SW480 (cell line): ENCODE data around the gene WDHD1.
"Not testable (repeated sequence)": the region's sequence is repeated elsewhere in the genome, so short reads cannot be mapped to it uniquely, and the experiment has no call there.

Experiments
- DNase-seq: peaks from one replicate; pipeline ENCODE4 v3.0.0-alpha.2; 2016; ENCODE audit warnings: low spot score

WDHD1 gene

DNA sequence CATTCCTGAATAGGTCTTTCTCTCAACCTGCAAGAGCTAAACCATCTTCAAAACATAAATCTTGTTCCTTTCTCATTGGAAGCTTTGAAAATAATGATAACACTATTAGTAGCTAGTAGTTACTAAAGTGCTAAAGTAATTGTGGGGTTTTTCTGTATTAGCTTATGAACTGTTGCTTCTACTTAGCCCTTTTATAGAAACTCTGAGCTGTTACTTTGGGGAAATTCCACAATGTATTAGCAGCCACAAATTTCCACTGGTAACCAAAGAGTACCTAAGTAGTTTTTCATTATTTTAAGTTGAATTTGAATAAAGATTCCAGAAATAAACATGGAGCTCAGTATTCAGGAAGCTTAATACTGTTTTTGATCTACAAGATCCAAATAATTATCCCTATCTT is 18.2 kb upstream of the WDHD1 start:
- DNase-seq, result no peak

DNA sequence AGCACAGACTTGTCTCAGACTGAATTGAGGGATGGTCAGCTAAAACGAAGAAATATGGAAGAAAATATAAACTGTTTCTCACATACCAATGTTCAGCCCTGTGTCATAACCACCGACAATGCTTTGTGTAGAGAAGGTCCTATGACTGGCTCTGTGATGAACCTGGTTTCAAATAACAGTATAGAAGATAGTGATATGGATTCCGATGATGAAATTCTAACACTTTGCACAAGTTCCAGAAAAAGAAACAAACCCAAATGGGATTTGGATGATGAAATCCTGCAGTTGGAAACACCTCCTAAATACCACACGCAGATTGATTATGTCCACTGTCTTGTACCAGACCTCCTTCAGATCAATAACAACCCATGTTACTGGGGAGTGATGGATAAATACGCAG is 16.6 kb upstream of the WDHD1 start:
- no peak for DNase-seq

DNA sequence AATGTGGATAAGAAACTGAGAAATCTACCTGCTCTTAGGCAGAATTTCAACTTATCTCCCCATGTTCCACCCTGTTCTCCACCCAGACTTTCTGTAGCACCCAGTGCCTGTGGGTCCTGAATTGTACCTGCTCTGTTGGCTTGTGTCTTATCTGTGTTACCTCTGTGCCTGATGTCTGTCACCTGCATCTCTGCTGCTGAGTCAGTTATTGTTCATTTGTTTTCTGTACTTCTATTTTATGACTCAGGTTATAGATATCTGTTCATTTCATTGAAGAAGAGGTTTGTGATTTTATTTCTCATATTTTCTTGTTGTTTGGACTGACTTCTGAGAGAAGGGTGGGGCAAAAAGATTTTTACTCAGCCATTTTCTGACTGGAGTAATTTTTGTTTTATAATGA is 11.8 kb upstream of the WDHD1 start:
- DNase-seq, result no peak

DNA sequence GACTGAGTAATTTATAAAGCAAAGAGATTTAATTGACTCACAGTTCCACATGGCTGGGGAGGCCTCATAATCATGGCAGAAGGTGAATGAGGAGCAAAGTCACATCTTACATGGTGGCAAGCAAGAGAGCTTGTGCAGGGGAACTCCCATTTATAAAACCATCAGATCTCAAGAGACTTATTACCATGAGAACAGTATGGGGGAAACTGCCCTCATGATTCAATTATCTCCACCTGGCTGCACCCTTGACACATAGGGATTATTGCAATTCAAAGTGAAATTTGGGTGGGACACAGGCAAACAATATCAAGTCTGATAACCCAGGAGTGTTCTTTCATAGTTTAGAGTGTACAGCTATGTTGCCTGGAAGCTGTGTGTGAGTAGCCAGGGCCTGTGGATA is 11.1 kb upstream of the WDHD1 start:
- not testable (repeated sequence) for DNase-seq

DNA sequence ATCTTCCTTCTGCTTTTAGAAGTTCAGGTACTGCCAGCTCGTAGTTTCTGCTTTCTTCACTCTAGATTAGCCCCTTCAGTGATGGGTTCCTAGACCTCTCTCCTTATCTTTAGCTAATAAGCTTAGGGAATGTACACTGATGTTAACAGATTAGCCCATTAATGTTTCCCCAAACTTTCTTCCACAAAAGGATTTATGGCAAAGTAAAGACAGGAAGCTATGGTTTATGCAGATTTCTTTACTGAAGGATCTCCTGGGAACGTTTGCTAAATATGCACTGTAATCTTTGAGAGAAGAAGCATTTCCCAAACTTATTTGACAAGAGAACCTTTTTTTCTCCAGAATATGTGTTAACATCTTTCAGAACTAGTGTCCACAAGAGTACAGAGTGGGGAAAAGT is 4.3 kb upstream of the WDHD1 start:
- no peak for DNase-seq

DNA sequence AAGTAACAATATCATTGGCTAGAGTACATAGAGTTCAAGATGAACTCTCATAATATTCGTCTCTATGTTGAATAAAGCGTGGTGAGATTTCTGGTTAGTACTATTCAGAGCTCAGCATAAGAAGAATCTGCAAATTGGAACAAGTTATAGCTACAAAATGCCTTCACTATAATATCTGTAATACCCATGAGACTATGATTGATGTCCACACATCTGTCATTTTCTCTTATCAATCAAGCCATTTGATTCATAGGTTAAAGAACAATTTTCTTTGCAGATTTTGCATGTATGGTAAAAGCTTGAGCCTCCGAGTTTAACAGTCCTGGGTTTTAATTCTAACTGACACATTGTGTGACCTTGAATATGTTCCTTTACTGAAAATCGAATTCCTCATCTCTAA is 1.6 kb upstream of the WDHD1 start:
- no peak for DNase-seq

DNA sequence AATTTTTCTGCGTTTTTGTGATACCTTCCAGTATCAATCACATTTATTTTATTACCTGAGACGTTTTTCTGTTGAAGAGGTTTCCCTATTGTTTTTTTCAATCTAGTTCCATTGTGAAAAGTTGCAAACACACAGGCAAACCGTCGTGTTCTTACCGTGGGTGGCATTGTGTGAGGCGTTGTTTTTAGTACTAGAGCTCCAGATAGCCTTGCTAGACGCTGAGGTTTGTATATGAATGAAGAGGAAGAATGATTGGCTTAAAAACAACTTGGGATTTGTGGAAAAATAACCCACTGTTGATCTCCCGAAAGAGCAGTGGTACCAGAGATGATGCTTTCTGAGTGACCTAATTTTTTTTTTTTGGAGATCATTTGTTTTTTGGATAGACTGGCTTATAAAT is 1.2 kb upstream of the WDHD1 start:
- no peak for DNase-seq

DNA sequence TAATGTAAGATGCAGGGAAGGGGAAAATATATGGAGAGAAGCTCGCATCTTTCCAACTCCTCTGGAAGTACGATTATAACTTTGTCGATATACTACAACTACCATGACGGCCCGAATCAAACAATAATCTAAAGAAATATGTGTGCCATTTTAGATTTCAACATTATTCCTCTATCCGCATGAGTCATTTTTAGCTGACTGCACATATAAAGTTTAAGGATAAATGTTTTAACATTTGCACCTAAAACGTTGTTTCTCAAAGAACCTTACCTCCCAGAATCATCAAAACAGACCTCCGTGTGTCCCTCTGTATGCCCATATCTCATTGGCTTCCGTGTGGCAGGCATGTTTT is 482 bp downstream of the WDHD1 start:
- no peak for DNase-seq

DNA sequence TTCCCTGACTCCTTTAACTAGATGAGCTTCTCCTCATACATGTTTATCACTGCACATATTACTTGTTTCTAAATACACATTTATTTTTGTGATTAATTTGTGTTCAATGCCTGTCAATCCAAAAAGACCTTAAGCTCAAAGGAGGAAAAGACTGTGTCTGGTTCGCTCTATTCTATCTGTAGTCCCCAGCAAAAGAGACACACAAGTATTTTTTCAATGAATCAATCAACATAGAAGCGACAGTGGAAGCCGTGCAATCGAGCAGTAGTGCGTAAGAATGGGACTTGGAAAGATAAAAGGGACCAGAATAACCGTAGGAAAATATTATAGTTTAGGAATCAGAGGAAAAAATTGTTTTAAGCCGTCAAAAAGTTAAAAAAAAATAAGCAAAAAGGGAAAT is 951 bp downstream of the WDHD1 start:
- DNase-seq, result no peak

DNA sequence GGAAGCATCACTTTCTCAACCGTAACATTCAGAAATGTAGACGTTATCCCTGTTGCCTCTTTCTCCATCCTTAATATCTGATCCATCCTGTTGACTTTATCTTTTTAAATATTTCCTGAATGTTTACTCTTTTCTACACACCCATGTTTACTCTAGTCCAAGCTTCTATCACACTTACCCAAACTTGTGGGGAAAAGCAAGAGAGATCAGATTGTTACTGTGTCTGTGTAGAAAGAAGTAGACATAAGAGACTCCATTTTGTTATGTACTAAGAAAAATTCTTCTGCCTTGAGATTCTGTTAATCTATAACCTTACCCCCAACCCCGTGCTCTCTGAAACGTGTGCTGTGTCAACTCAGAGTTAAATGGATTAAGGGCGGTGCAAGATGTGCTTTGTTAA is 2.5 kb downstream of the WDHD1 start:
- DNase-seq, result not testable (repeated sequence)

DNA sequence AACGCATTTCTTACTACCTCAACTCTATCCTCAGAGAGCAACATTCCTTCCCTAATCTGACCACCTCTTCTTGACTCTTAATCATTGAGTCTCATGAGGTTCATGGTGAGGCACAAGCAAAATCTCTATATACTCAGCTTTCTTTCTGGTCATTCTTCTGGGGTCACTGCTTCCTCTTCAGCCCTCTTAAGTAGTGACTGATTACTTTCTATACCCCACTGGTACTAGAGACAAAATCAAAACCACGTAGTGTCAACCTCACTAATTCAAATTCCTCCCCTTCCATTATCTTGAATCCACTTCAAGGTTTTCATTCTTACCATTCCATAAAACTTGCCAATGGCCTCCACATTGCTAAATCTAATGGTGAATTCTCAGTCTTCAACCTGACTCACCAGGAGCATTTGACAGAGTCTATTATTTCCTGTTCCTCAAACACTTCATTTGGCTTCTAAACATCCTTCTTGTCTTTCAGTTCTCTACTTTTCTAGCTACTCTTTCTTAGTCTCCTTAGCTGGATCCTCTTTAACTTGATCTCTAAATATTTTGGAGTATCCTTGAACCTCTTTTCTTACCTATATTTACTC is 6.8 kb downstream of the WDHD1 start:
- DNase-seq, result no peak

DNA sequence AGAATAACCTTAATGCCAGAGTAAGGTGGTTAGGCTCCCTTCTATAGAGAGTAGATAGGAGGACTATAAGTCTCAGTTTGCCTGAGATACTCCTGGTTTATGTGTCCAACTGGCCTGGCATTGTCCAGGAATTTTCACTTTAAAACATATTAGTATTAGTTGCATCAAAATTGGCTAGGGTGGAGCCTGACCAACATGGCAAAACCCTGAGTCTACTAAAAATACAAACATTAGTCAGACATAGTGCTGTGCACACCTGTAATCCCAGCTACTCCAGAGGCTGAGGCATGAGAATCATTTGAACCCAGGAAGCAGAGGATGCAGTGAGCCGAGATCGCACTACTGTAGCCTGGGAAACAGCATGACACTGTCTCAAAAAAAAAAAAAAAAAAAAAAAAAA is 11.9 kb downstream of the WDHD1 start:
- no peak for DNase-seq

DNA sequence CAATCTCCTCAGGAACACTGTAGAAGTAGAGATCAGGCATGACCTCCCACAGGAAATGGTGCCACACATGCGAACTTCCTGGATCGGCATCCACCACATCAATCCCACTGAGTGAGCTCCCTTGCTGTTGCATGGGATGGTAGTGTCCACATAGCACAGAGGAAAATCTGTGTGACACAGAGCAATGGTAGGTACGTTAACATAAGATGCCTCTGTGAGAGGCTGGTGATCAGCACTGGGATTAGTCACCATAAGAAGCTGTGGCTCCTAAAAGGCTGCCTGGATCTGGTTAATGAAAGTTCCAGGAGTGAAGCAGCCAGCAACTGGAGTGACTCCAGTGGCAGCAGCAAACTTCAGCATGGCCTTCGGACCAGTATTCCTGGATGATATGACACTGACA is 21.8 kb downstream of the WDHD1 start:
- DNase-seq, result no peak

DNA sequence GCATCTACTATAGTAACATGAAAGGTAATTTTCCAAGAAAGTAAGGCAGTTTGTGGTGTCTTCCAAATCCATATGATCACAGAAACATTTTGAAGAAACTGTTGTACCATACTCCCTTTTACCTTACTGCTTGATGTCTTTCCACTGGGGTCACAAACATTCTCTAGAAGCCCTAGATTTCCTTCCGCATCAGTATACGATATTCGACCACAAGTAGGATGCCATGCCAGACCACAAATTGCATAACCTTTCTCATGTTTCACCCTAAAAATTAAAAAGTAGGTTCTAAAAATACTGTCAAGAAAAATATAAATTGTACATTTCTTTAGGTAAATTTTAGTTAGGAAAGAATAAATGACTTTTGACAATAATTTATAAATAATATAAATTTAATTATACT is 26.5 kb downstream of the WDHD1 start:
- DNase-seq, result no peak

DNA sequence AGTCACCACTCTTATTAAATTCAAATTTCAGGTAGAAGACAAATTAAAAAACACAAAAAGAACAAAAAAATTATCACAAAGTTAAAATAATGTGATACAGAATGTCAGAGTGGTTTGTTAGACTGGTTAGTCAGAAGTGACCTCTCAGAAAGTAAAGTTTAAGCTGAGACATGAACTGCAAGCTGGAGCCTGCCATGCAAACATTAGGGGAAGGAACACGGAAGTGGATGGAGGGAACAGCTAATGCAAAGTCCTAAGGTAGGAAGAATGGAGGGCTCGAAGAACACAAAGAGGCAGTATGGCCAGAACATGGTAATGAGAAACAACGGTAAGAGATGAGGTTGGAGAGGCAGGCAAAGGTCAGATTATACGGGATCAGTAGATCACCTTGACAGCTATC is 41.7 kb downstream of the WDHD1 start:
- no peak for DNase-seq

DNA sequence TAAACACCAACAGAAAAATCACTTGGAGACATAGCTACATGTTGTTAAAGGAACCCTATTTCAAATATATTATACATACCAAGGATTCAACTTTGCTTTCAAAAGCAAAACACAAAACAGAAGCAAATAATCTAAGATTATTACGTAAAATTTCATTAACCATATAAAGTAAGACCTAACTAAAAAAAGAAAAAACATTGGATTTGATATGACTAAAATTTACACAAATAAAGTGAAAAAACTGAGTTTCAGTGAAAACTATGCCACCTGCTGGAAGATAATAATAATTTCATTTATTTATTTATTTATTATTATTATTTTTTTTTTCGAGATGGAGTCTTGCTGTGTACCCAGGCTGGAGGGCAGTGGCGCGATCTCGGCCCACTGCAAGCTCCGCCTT is 45.2 kb downstream of the WDHD1 start:
- DNase-seq, result no peak

DNA sequence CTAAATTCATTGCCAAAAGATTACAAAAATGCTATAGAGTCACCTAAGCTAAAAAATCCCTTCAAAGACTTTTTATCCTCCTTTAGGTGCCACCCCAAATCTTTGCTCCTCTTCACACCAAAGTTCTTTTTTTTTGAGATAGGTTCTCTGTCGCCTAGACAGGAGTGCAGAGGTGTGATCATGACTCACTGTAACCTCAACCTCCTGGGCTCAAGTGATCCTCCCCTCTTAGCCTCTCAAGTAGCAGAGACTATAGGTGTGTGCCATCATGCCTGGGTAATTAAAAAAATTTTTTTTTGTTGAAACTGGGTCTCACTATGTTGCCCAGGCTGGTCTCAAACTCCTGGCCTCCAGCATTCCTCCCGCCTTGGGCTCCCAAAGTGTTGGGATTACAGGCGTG is 47.9 kb downstream of the WDHD1 start:
- DNase-seq, result no peak

DNA sequence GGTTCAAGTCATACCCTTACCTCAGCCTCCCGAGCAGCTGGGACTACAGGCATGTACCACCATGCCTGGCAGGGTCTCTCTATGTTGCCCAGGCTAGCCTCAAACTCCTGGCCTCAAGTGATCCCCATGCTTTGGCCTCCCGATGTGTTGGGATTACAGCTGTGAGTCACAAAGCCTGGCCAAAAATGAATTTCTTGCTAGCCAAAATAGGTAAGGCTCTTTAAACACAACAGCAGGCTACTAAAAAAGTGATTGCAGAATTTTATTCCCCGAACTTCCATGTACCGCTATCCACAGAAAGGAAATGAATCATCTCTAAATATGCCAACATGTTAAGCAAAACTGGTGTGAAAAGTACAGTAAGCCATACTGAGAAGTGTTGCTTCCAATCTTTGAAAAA is 50.6 kb downstream of the WDHD1 start:
- DNase-seq, result no peak

DNA sequence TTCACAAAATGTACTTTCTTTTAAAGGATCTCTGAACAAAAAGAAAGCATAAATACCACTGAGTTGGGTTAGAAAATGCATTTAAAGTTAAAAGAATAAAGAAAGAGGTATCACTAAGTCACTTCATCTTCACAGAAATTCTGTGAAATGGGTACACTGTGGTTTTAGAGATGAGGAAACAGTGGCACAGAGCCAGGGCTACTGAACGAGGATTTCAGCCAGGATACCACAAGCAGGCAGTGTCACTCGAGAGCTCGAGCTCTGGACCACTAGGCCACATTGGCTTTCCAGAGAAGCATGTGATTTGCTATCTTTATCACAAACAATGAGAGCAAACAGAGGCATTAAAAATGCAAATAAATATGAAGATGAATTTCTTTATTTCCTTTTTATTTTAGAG is 51.0 kb downstream of the WDHD1 start:
- DNase-seq, result no peak

DNA sequence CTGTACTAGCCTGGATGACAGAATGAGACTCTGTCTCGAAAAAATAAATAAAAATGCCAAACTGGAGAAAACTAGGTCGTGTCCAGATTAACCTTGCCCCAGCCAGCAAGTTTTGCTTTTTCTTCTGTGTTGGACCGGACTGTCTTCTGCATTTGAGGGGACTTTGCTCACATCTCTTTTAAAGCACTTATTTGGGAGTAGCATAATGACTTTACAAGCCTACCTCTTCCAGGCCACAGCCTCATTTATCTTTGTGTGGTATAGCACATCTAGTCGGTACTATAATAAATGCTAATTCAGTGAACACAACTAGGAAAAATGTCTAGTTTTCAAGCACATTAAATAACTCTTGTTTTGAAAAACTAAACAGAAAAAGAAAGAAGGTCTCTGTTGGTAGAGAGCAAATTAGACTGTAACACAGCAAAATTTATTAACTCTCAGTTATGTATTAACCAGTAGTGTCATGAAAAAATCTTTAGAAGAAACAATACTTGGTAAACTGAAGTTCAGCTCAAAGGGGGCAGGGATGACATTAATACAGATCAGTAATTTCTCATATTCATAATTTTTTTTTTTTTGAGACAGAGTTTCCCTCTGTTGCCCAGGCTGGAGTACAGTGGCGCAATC is 52.0 kb downstream of the WDHD1 start:
- DNase-seq, result no peak

DNA sequence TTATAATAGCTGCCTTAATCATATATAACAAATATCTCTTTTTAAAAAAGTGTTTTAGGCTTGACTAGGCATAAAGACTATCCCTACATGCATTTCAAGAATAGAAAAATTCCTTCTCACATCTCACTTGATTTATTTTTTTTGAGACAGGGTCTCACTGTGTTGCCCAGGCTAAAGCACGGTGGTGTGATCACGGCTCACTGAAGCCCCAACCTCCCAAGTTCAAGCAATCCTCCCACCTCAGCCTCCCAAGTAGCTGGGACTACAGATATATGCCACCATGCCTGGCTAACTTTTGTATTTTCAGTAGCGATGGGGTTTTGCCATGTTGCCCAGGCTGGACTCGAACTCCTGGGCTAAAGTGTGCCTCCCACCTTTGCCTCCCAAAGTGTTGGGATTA is 59.4 kb downstream of the WDHD1 start:
- no peak for DNase-seq

DNA sequence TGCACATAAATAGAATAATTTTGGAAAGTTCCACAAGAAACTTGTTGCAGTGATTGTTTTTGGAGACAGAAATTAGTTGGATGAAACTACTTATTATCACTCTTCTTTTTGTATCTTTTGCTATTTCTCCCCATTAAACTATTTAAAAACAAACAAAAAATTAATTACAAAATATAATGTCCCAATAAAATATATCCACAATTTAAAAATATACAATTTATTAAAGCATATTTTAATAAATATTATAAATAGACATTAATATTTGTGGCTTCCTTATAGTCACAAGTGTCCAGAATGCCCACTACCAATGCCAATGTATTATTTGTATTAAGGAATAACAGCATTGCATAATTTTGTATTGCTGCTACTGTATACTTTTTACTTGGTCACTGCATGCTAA is 71.8 kb downstream of the WDHD1 start:
- no peak for DNase-seq

DNA sequence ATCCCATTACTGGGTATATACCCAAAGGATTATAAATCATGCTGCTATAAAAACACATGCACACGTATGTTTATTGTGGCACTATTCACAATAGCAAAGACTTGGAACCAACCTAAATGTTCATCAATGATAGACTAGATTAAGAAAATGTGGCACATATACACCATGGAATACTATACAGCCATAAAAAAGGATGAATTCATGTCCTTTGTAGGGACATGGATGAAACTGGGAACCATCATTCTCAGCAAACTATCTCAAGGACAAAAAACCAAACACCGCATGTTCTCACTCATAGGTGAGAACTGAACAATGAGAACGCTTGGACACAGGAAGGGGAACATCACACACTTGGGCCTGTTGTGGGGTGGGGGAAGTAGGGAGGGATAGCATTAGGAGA is 73.3 kb downstream of the WDHD1 start:
- not testable (repeated sequence) for DNase-seq

DNA sequence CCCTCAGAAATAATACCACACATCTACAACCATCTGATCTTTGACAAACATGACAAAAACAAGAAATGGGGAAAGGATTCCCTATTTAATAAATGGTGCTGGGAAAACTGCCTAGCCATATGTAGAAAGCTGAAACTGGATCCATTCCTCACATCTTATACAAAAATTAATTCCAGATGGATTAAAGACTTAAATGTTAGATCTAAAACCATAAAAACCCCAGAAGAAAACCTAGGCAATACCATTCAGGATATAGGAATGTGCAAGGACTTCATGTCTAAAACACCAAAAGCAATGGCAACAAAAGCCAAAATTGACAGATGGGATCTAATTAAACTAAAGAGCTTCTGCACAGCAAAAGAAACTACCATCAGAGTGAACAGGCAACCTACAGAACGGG is 74.1 kb downstream of the WDHD1 start:
- DNase-seq, result not testable (repeated sequence)

DNA sequence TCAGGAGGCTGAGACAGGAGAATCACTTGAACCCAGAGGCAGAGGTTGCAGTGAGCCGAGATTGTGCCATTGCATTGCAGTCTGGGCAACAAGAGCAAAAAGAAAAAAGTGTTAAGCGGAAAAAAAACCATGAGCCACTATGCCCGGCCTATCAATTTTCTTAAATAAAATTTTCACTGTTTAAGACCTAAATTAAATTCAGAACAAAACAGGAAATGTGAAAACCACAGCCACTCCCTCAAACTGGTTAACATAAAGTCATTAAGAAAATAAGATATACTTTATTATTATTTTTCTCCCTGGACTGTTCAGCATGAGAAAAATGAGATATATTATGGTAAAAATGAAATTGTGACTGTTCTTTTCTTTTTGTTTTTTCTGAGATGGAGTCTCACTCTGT is 79.7 kb downstream of the WDHD1 start:
- DNase-seq, result no peak
